GM18498 (cell line): ENCODE data around the gene ZNF136.

Experiments
- ATAC-seq: cut with Tn5 transposase; IDR thresholded peaks from one replicate; pipeline ENCODE4 v1.9.1; 2021; ENCODE audit warnings: mild to moderate bottlenecking, moderate library complexity; ENCODE audit not compliant: unreplicated experiment

Gene ZNF136

DNA sequence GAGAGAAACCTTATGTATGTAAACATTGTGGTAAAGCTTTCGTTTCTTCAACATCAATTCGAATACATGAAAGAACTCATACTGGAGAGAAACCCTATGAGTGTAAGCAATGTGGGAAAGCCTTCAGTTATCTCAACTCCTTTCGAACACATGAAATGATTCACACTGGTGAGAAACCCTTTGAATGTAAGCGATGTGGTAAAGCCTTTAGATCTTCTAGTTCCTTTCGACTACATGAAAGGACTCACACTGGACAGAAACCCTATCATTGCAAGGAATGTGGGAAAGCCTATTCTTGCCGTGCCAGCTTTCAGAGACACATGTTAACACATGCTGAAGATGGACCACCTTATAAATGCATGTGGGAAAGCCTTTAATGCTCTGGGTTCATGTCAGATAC, 24.7 kb downstream of the ZNF136 start:
- no peak for ATAC-seq

DNA sequence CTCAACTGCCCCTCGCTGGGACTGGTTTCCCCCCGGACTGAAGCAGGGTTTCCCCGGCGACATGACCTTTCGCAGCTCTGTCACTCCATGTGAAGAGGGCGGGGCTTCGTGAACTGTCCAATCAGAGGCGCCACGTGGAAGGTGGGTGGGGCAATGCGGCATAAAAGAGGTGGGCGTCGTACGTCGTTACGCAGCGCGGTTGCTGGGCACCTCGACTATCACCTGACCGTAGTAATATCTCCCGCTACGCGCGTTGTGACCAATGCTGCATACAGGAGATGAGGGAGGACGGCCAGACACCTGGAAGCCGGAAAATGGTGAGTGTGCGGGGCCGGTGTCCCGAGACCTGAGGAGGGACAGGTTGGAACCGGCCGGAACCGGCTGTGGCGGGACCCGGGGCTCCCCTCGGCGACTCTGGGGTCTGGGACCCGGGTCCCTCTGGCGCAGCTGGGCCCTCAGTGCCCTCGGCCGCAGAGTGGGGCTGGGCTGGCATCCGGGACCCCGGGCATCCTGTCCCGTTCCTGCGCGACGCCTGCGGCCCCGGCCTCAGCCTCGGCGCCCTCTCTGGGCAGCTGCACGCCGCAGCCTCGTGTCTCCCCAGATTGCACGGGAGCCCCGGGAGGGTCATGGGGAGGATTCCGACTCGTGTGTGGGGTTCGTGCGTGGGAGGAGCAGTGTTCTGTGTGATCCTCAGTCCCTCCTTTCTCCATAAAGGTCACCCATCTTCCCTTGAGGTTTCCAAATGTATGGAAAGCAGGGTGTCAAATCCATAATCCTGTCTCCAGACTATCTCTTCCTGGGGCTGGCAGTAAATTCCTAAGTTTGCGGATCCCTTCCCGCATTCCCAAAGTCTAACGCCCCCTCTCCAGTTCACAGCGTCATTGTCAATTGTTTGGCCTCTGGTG, 32.2 kb downstream of the ZNF136 start:
- no peak for ATAC-seq

DNA sequence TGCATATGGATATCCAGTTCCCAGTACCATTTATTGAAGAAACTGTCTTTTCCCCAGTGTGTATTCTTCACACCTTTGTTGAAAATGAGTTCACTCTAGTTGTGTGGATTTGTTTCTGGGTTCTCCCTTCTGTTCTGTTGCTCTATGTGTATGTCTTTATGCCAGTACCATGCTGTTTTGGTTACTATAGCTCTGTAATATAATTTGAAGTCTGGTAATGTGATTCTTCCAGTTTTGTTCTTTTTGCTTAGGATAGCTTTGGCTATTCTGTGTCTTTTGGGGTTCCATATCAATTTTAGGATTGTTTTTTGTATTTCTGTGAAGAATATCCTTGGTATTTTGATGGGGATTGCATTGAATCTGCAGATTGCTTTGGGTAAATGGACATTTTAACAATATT, 35.2 kb downstream of the ZNF136 start:
- ATAC-seq = no peak

DNA sequence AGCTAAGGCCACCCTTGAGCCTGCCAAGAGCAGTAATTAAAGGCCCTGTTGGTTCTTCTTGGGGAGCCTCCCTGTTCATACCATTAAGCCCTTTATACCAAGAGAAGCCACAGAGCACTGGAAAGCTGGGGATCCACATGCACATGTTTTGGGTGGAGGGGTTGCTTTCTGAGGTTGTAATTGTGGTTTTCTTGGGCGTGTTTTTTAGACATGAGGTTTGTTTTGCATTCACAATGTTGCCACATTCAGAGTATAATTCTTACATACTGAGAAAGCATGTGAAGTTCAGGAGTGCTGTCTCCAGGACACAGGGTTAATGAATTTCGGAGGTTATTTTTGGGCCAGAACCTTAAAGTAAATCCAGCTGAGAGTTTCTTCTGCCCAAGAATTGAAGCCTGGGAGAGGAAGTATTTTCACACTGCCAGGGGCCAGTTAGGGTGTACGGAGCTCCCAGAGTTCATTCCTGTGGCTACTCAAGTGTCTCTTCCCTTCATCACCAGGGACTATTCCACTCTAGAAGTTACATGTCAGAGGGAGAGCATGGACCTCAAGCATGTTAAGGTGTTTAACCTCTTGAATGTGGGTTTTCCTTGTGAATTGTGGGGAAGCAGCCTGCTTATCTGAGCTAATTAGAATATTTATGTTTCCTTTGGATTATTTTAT, 37.0 kb downstream of the ZNF136 start:
- no peak for ATAC-seq

DNA sequence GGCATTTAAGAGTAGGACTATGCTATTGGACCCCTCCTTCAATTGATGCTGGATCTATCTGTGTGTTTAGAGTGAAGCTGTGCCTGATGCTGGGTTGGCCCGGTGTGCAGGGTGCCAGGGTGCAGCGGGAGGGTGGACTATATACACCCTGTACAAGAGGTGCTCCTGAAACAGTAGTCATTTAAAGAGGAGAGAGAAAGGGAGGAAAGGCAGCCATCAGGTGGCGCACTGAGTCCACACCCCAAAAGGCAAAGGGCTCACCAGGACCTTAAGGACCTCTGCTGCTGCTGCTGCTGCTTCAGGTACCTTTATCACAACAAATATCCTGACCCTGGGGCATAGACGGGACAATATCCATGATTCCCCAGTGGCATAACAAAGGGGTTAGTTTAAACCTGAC, 39.4 kb downstream of the ZNF136 start:
- ATAC-seq = no peak

DNA sequence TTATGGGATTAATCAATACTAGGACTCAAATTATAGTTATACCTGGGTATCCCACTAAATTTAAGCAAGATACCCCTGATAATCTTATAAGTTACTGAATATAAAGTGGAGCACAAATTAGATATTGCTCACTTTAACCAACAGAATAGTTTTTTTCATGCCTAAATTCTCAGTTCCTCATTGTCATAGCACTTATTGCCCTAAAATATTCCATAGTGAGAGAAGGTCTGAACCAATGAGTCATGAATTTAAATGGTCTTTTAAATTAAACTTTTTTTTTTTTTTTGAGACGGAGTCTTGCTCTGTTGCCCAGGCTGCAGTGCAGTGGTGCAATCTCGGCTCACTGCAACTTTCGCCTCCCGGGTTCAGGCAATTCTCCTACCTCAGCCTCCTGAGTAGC, 42.4 kb downstream of the ZNF136 start:
- ATAC-seq = no peak

DNA sequence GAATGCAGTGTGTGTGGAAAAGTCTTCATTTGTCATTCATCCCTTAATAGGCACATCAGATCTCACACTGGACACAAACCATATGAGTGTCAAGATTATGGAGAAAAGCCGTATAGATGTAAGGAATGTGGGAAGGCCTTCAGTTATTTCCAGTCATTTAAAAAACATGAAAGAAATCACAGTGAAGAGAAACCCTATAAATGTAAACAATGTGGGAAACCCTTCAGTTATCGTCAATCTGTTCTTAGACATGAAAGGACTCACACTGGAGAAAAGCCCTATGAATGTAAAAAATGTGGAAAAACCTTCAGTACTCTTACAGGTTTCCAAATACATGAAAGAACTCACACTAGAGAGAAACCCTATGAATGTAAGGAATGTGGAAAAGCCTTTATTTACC, 45.3 kb downstream of the ZNF136 start:
- ATAC-seq = no peak

DNA sequence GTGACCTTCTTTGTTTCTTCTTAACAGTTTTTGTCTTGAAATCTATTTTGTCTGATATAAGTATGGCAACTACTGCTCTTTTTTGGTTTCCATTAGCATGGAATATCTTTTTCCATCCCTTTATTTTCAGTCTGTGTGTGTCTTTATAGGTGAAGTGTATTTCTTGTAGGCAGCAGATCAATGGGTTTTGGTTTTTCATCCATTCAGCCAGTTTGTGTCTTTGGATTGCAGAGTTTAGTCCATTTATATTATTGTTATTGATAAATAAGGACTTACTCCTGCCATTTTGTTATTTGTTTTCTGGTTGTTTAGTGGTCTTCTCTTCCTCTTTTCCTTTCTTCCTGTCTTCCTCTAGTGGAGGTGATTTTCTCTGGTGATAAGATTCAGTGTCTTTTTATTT, 54.4 kb downstream of the ZNF136 start:
- ATAC-seq = no peak

DNA sequence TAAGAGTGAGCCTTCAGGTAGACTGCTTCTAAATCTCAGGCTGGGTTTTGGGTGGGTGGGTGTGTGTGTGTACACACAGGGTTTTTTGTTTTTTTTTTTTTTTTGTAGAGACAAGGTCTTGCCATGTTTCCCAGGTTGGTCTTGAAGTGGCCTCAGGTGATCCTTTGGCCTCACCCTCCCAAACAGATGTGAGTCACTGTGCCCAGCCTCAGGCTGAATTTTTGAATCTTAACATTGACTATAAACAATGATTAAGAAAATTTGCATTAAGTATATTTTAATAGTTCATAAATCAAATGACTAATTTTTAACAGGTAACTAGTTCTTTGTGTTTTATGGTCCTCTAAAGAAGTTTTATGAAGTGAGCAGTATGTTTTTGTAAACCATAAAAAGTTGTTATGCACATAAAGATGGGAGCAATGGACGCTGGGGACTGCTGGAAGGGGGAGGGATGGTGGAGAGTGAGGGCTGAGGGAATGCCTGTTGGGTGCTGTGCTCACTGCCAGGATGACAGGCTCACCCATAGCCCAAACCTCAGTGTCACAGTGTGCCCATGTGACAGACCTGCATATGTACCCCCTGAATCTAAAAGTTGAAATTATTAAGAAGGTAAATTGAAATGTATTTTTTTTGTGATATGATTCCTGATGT, 60.2 kb downstream of the ZNF136 start:
- ATAC-seq = no peak

DNA sequence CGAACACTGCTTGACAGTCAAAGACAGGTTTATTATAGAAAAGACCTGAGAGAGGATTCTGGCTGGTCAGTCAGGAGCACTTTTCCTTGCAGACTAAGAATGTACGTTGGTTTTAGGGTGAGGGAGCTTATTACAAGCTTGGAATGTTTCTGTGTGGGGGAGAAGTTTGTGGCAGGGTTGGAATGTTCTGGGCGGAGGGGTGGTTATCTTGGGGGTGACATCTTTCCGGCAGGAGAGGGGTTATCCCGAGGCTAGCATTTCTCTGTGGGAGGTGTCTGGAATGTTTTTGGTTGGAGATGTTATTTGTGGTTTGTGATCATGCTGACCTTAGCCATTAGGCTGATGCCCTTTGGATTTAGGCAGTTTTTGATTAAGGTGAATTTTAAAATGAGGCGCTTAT, 61.8 kb downstream of the ZNF136 start:
- ATAC-seq = no peak

DNA sequence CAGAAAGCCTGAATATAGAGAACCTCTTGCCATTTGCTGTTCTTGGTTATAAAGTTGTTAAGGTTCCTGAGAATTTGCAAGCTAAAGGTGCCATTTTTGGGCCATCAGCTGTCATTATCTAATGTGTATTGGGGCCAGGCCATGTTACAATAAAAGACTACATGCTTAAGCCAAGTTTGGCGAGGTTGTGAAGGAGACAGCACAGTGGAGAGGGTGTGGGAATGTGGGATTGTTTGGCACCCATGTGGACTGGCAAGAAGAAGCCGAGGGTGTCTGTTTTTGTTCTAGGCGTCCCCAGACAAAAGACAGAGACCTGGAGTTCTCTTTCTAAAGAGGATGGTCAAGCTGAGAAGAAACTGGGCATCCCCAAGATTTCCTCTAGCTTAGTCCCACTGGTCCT, 67.1 kb downstream of the ZNF136 start:
- ATAC-seq = no peak

DNA sequence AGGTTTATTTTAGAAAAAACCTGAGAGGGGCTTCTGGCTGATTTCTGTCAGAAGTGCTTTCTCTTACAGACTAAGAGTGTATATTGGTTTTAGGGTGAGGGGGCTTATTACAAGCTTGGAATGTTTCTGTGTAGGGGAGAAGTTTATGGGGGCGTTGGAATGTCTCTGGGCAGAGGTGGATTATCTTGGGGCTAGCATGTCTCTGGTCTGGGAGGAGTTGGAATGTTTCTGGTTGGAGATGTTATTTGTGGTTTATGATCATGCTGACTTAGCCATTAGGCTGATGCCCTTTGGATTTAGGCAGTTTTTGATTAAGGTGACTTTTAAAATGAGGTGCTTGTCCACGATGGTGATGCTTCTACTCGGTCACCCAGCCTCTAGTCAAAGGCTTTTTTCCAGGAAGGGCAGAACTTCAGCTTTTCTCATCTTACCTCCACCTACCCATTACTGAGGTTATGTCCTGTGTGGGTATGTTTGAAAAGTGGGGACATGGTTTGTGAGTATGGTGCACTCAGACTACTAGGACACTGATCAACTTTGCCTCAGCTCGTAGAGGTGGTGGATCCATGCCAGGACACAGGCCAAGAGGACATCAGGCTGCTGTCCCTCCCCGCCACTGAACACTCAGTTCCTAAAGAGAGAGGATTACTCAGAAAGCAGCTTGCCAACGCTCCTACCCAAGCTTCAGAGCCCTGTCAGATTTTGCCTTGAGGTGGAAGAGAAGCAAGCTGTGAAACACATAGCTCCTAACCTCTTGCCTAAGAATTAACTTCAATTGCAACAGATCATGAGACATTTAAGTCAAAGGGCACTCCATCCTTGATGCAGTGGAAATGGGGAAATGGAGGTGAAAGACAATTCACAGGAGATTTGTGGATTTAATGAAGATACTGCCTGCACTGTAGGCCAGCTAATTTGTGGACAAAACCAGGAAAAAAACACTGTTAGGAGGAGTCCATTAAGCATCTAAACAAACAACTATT, 68.1 kb downstream of the ZNF136 start:
- ATAC-seq = no peak

DNA sequence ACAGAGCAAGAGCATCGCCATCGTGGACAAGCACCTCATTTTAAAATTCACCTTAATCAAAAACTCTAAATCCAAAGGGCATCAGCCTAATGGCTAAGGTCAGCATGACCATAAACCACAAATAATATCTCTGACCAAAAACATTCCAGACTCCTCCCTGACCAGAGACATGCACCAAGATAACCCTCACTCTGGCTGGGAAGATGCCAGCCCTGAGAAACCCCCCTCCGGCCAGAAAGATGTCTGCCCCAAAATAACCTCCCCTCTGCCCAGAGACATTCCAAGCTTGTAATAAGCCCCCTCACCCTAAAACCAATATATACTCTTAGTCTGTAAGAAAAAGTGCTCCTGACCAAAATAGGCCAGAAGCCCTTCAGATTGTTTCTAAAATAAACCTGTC, 70.1 kb downstream of the ZNF136 start:
- no peak for ATAC-seq

DNA sequence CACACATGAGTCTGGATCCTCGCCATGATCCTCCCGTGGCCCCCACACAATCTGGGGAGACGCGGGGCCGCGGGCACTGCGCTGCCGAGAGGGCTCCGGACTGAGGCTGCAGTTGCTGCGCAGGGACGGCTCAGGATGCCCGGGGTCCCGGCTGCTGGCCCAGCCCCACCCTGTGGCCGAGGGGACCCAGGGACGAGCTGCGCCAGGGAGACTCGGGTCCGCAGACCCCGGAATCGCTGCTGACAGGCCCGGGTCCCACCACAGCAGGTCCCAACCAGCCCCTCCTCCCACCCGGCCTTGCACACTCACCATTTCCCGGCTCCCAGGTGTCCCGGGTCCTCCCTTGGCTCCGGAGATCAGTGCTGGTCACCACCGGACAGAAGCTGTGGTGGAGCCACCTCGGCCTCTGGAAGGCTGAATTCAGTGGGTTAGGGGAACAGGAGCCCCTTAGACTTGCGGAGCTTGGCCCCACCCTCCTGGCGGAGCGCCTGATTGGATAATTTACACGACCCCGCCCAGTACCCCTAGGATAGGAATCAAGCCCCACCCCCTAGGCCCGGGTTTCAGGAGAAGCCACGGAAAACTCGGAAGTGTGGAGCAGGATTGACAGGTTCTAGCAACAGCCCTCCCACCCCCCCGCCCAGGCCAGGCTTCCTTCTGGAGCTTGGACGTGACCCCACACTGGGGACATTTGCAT, 74.4 kb downstream of the ZNF136 start:
- no peak for ATAC-seq
